H1 (cell line): ENCODE data around the gene RNF220. TPM values are rescaled to one million over a fixed set of nuclear protein-coding genes. Genes with fewer than 3 reads are reported as not detected.

Experiments used
- CTCF ChIA-PET: fragments of 300-600 bp; sonication (Branson Sonifier 250); formaldehyde crosslinking; loops from one replicate; lab custom pipeline; 2021; ENCODE audit not compliant: partially characterized antibody; lab: Charles Lee
- POLR2A ChIA-PET: fragments of 300-600 bp; sonication (Branson Sonifier 250); formaldehyde crosslinking; loops from one replicate; lab custom pipeline; 2021; ENCODE audit warnings: inconsistent platforms; ENCODE audit not compliant: partially characterized antibody; lab: Charles Lee
- DNase-seq, 2 experiments: peaks; one replicate each; pipeline versions ENCODE4 v3.0.0 to v3.0.0-alpha.2; 2010 to 2022; ENCODE audit warnings: low spot score in 2 of 2, low read depth in 1 of 2, mixed read lengths in 1 of 2
- FAIRE-seq: peaks from 2 replicates; lab custom pipeline; 2011; peaks lifted over from hg19 to GRCh38; lab: Jason Lieb, UNC
- H2AFZ ChIP-seq: 2 replicates; pipeline ENCODE4 v1.8.1; 2012; ENCODE audit warnings: low read length, inconsistent platforms
- H2AK5ac ChIP-seq: 2 replicates; pipeline ENCODE4 v1.6.1; 2013; ENCODE audit warnings: low read depth, low read length
- H2BK120ac ChIP-seq: replicated peaks from 2 replicates; pipeline ENCODE3; 2013; ENCODE audit warnings: low read depth, low read length, inconsistent platforms
- H2BK12ac ChIP-seq: 2 replicates; pipeline ENCODE4 v1.6.1; 2013; ENCODE audit warnings: low read depth, low read length
- H2BK15ac ChIP-seq: 2 replicates; pipeline ENCODE4 v1.6.1; 2013; ENCODE audit warnings: low read length
- H2BK20ac ChIP-seq: 2 replicates; pipeline ENCODE4 v1.6.1; 2013; ENCODE audit warnings: low read length
- H2BK5ac ChIP-seq: 2 replicates; pipeline ENCODE4 v1.6.1; 2013; ENCODE audit warnings: low read depth, low read length
- H3K14ac ChIP-seq: 2 replicates; pipeline ENCODE4 v1.6.1; 2013; ENCODE audit warnings: inconsistent platforms; ENCODE audit not compliant: insufficient read length
- H3K18ac ChIP-seq: 2 replicates; pipeline ENCODE4 v1.6.1; 2013; ENCODE audit warnings: low read length; ENCODE audit errors: extremely low read depth
- H3K23ac ChIP-seq: 2 replicates; pipeline ENCODE4 v1.6.1; 2013; ENCODE audit warnings: inconsistent platforms; ENCODE audit not compliant: insufficient read length
- H3K23me2 ChIP-seq: 2 replicates; pipeline ENCODE4 v1.6.1; 2013; ENCODE audit warnings: low read depth, low read length
- H3K27ac ChIP-seq: 2 replicates; pipeline ENCODE4 v1.6.1; 2011; ENCODE audit warnings: low read depth, low read length, inconsistent platforms
- H3K27me3 ChIP-seq, 4 experiments: replicated peaks in 1 of 4; 1 replicate in 1 of 4; 2 replicates in 3 of 4; pipeline versions ENCODE4 v1.6.1 to v1.8.1; 2011 to 2013; ENCODE audit warnings: low read length in 3 of 4, mild to moderate bottlenecking in 3 of 4, inconsistent platforms in 2 of 4, mixed read lengths in 2 of 4, moderate library complexity in 1 of 4; ENCODE audit not compliant: control insufficient read depth in 3 of 4, insufficient read depth in 3 of 4; ENCODE audit errors: extremely low read depth in 1 of 4
- H3K36me3 ChIP-seq, 4 experiments: 2 replicates each; pipeline versions ENCODE4 v1.6.1 to v1.8.1; 2011 to 2013; ENCODE audit warnings: mild to moderate bottlenecking in 4 of 4, low read length in 3 of 4, moderate library complexity in 2 of 4, control low read depth in 1 of 4, inconsistent platforms in 1 of 4; ENCODE audit not compliant: insufficient read depth in 4 of 4, control insufficient read depth in 2 of 4
- H3K4ac ChIP-seq: replicated peaks from 2 replicates; pipeline ENCODE3; 2013; ENCODE audit warnings: low read length, low read depth, mixed read lengths, inconsistent platforms; ENCODE audit not compliant: insufficient read length
- H3K4me1 ChIP-seq, 4 experiments: replicated peaks in 1 of 4; 1 replicate in 1 of 4; 2 replicates in 3 of 4; pipeline versions ENCODE4 v1.6.1 to v1.8.1; 2011 to 2013; ENCODE audit warnings: low read length in 3 of 4, inconsistent platforms in 2 of 4, mixed read lengths in 1 of 4; ENCODE audit not compliant: insufficient read depth in 4 of 4, control insufficient read depth in 3 of 4
- H3K4me2 ChIP-seq, 2 experiments: 2 replicates each; pipeline versions ENCODE4 v1.6.1 to v1.8.1; 2011 to 2013; ENCODE audit warnings: low read depth in 2 of 2, low read length in 2 of 2, control low read depth in 1 of 2, inconsistent platforms in 1 of 2, mild to moderate bottlenecking in 1 of 2; ENCODE audit not compliant: insufficient read depth in 1 of 2
- H3K4me3 ChIP-seq, 4 experiments: fragments of 200-600, 300-600 bp in 1 of 4; sonication (generic), shearing (Covaris generic), sonication (Bioruptor Twin) in 1 of 4; 2 replicates each; pipeline versions ENCODE4 v1.5.1 to v1.8.1; 2011 to 2016; ENCODE audit warnings: low read length in 4 of 4, low read depth in 3 of 4, control low read depth in 2 of 4, inconsistent platforms in 2 of 4, mild to moderate bottlenecking in 2 of 4, mixed read lengths in 1 of 4, moderate library complexity in 1 of 4; ENCODE audit not compliant: insufficient read depth in 2 of 4; ENCODE audit errors: extremely low read depth in 1 of 4
- H3K56ac ChIP-seq: replicated peaks from 2 replicates; pipeline ENCODE3; 2013; ENCODE audit warnings: low read depth, mild to moderate bottlenecking, mixed read lengths, low read length, inconsistent platforms; ENCODE audit not compliant: insufficient read length
- H3K79me1 ChIP-seq: 2 replicates; pipeline ENCODE4 v1.6.1; 2013; ENCODE audit warnings: low read depth, low read length, control low read depth
- H3K79me2 ChIP-seq, 2 experiments: 2 replicates each; pipeline versions ENCODE4 v1.6.1 to v1.8.1; 2012 to 2013; ENCODE audit warnings: low read length in 2 of 2, mild to moderate bottlenecking in 2 of 2, inconsistent platforms in 1 of 2; ENCODE audit not compliant: insufficient read depth in 2 of 2, control insufficient read depth in 1 of 2
- H3K9ac ChIP-seq, 4 experiments: replicated peaks in 1 of 4; 1 replicate in 1 of 4; 2 replicates in 3 of 4; pipeline versions ENCODE4 v1.6.1 to v1.8.1; 2011 to 2013; ENCODE audit warnings: low read depth in 3 of 4, low read length in 3 of 4, control low read depth in 2 of 4, mild to moderate bottlenecking in 2 of 4, moderate library complexity in 2 of 4, inconsistent platforms in 1 of 4; ENCODE audit errors: extremely low read depth in 1 of 4
- H3K9me3 ChIP-seq, 2 experiments: 2 replicates each; pipeline versions ENCODE4 v1.6.1 to v1.8.1; 2012 to 2013; ENCODE audit warnings: mild to moderate bottlenecking in 2 of 2, moderate library complexity in 2 of 2, control low read depth in 1 of 2, inconsistent platforms in 1 of 2, low read depth in 1 of 2, low read length in 1 of 2, mixed read lengths in 1 of 2; ENCODE audit not compliant: insufficient read depth in 2 of 2
- H4K20me1 ChIP-seq, 2 experiments: replicated peaks in 1 of 2; 2 replicates each; pipeline versions ENCODE3 to v1.8.1; 2011 to 2013; ENCODE audit warnings: inconsistent platforms in 2 of 2, low read length in 2 of 2, mild to moderate bottlenecking in 1 of 2; ENCODE audit not compliant: insufficient read depth in 2 of 2, control insufficient read depth in 1 of 2
- H4K5ac ChIP-seq: 2 replicates; pipeline ENCODE4 v1.6.1; 2013; ENCODE audit warnings: low read length, low read depth, mixed read lengths, inconsistent platforms; ENCODE audit not compliant: insufficient read length
- H4K8ac ChIP-seq: 2 replicates; pipeline ENCODE4 v1.8.0; 2013; ENCODE audit warnings: mild to moderate bottlenecking, moderate library complexity, low read length, inconsistent platforms; ENCODE audit not compliant: insufficient read depth; ENCODE audit errors: extremely low read depth
- H4K91ac ChIP-seq: replicated peaks from 2 replicates; pipeline ENCODE3; 2013; ENCODE audit warnings: low read length, mixed read lengths, inconsistent platforms; ENCODE audit not compliant: insufficient read length
- CREB1 ChIP-seq: IDR thresholded peaks from 2 replicates; pipeline ENCODE4 v1.6.1; 2012; ENCODE audit warnings: inconsistent platforms
- CTCF ChIP-seq, 3 experiments: IDR thresholded peaks; 1 replicate in 2 of 3; 2 replicates in 1 of 3; pipeline versions ENCODE4 v1.5.1 to v1.6.1; 2011; ENCODE audit warnings: low read length in 3 of 3, mild to moderate bottlenecking in 3 of 3, inconsistent platforms in 2 of 3, low read depth in 1 of 3, moderate library complexity in 1 of 3; ENCODE audit not compliant: insufficient read depth in 1 of 3; ENCODE audit errors: control extremely low read depth in 1 of 3
- EGR1 ChIP-seq: IDR thresholded peaks from 2 replicates; pipeline ENCODE4 v1.6.1; 2011; ENCODE audit warnings: low read depth, low read length, borderline replicate concordance
- HDAC2 ChIP-seq, 2 experiments: fragments of 300-600 bp in 1 of 2; sonication (generic) in 1 of 2; IDR thresholded peaks; 2 replicates each; pipeline ENCODE4 v1.6.1; 2011 to 2012; ENCODE audit warnings: low read depth in 2 of 2, low read length in 2 of 2, mild to moderate bottlenecking in 2 of 2, moderate library complexity in 2 of 2, borderline replicate concordance in 1 of 2, inconsistent platforms in 1 of 2
- HDAC6 ChIP-seq: IDR thresholded peaks from one replicate; pipeline ENCODE4 v1.7.1; 2012; ENCODE audit warnings: low read depth, mild to moderate bottlenecking, inconsistent platforms, low read length, moderate library complexity
- RXRA ChIP-seq: IDR thresholded peaks from 2 replicates; pipeline ENCODE4 v1.6.1; 2011; ENCODE audit warnings: low read depth, mild to moderate bottlenecking, low read length, moderate library complexity; ENCODE audit not compliant: insufficient read depth
- TCF12 ChIP-seq: IDR thresholded peaks from 2 replicates; pipeline ENCODE4 v1.6.1; 2011; ENCODE audit warnings: low read depth, mild to moderate bottlenecking, low read length
- ZNF274 ChIP-seq: IDR thresholded peaks from 2 replicates; pipeline ENCODE4 v1.7.0; 2012; ENCODE audit warnings: low read length, borderline replicate concordance; ENCODE audit errors: extremely low read depth
- WGBS, 2 experiments: shearing (Covaris generic) in 1 of 2; methylation state at CpG; one replicate each; pipeline versions ENCODE4 v1.1.6 to v1.1.7; 2013 to 2015; ENCODE audit warnings: low lambda C conversion rate in 2 of 2, mixed read lengths in 2 of 2, inconsistent platforms in 1 of 2, low coverage in 1 of 2, missing lambda C conversion rate in 1 of 2; ENCODE audit not compliant: insufficient replicate concordance in 2 of 2, insufficient coverage in 1 of 2, insufficient read length in 1 of 2; ENCODE audit errors: extremely low coverage in 1 of 2, missing lambda C conversion rate in 1 of 2; 5-methylcytosine and 5-hydroxymethylcytosine counted together
- polyA plus RNA-seq, 7 experiments: library from polyadenylated mRNA; depleted of rRNA in 3 of 7; stranded (reverse) in 5 of 7; unstranded in 2 of 7; fragments of >200 nt in 5 of 7; fragments of 200-250 nt in 2 of 7; gene quantifications; 1 replicate in 5 of 7; 2 replicates in 1 of 7; 4 replicates in 1 of 7; pipeline versions ENCODE4 v1.2.1 to v1.2.3, GENCODE V29; 2011 to 2013; ENCODE audit warnings: missing spikeins in 2 of 7, mixed read lengths in 2 of 7
- total RNA-seq: library from RNA; stranded (reverse); fragmentation: NEBNext Ultra II Directional; extraction: Animal tissue kit (Norgen Biotek cat#: 25700); gene quantifications from 2 replicates; pipeline ENCODE4 v1.2.1, GENCODE V29; 2021

The RNF220 gene
- total and polyA plus RNA-seq, 2 of the 8 experiments (the other 6 are each of a cell fraction or from before 2014, with no cell fraction given) = 123 to 160 TPM

GRCh38 chr1:44559330-44559729, 154.3 kb downstream of the RNF220 start:
- H3K27ac ChIP-seq = no peak overlapping the region
- WGBS, 2 experiments = 89% methylated on average over 13 of the region's 13 CpGs; no CpG with 5 or more reads in 1 of the 2 experiments
- H3K9ac ChIP-seq = no peak overlapping the region

More at GRCh38 chr1:44559330-44559729, 154.3 kb downstream of the RNF220 start:
- Histone ChIP-seq H3K9me3 (no peaks in the 10 kb centered on the region), H2BK15ac (no peak overlapping the region), H3K36me3 (no peaks in the 10 kb centered on the region), H4K5ac (no peak overlapping the region), H3K79me1 (no peaks in the 10 kb centered on the region), H3K79me2 (no peaks in the 10 kb centered on the region), H2BK12ac (no peak overlapping the region), H2BK5ac (no peak overlapping the region), H3K23me2 (no peaks in the 10 kb centered on the region), H2AK5ac (no peak overlapping the region), H3K56ac (no peak overlapping the region), H2AFZ (no peak overlapping the region), H3K23ac (no peak overlapping the region), H3K4me3 (no peak overlapping the region), H3K4me2 (no peak overlapping the region), H3K4me1 (peaks cover 0 to 9% (median 3%) of the 10 kb centered on the region in 4 experiments; a peak in 2 of 7 replicates), H3K27me3 (peaks cover 0 to 15% (median 5%) of the 10 kb centered on the region in 4 experiments; a peak in 4 of 7 replicates), H2BK120ac (no peak overlapping the region), H3K14ac (no peak overlapping the region), H4K91ac (no peak overlapping the region), H4K20me1 (peaks cover 0 to 2% of the 10 kb centered on the region in 2 experiments), H3K18ac (no peak overlapping the region), H2BK20ac (no peak overlapping the region), H3K4ac (no peak overlapping the region), H4K8ac (no peak overlapping the region)
- no peak for FAIRE-seq
- POLR2A ChIA-PET = interaction anchor here (1.3 to 1.5 kb wide), 2 partner anchors 16 to 72 kb away, joined by 4 to 6 read pairs; no protein-coding TSS in a partner anchor
- TF ChIP-seq HDAC6 (no peak), TCF12 (no peak), CREB1 (no peak), ZNF274 (no peak), CTCF (IDR thresholded peaks at IDR 0.05; ENCODE audit: control extremely low read depth in 1 of 3, insufficient read depth in 1 of 3, low read depth in 1 of 3, low read length in 3 of 3) (no peak), EGR1 (no peak), HDAC2 (IDR thresholded peaks at IDR 0.05; ENCODE audit: borderline replicate concordance in 1 of 2, low read depth in 2 of 2, low read length in 2 of 2) (no peak), RXRA (no peak)
- CTCF ChIA-PET = interaction anchor here (1.1 to 8.2 kb wide), 6 partner anchors 9 to 388 kb away, joined by 3 to 84 read pairs (median 5); no protein-coding TSS in a partner anchor
- DNase-seq = no peak
